ENCODE data around the gene MLLT6.
A peak's percentile ranks its signal among the peaks of the same experiment; 100 is the strongest.

DNA sequence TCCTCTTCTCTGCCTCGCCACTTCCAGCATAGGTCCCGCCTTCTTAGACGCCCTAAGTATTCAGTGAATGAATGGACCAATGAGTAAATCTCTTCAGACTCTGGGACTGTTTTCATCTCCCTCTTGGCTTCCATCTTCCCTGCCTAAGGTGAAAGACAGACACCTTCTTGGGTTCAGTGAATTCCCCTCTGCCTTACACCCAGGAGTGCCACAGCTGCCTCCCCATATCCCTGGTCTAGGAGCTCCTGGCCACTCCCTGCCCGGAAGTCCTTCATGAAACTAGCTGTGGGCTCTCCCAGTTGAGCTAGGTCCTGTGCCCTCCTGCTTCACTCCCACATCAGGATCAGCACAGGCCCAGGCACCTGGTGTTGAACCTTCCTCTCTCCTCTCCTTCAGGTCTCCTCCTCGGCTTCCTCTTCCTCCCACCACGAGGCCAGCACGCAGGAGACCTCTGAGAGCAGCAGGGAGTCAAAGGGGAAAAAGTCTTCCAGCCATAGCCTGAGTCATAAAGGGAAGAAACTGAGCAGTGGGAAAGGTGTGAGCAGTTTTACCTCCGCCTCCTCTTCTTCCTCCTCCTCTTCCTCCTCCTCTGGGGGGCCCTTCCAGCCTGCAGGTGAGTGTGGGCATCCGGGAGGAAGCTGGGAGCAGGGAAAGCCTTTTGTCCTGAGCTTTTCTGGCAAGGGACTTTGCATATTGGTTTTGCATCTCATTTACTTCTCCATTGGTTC is 10.3 kb downstream of the MLLT6 start:
- TF ChIP-seq TBL1XR1 (IDR thresholded peaks at IDR 0.05; ENCODE audit: borderline replicate concordance, low read length, partially characterized antibody) (no peak), ZNF503 (CRISPR knock-in tag; IDR thresholded peaks at IDR 0.05) (no peak), TCF7 (IDR thresholded peaks at IDR 0.05; ENCODE audit: low read depth) (no peak), POLR2A (IDR thresholded peaks at IDR 0.05; ENCODE audit: insufficient read depth in 1 of 2, low read depth in 2 of 2, low read length in 2 of 2) (peak; percentile 20 to 35; a peak in 2 of 4 replicates), GABPA (IDR thresholded peaks at IDR 0.05; ENCODE audit: low read depth, low read length) (no peak), GABPA (CRISPR knock-in tag; IDR thresholded peaks at IDR 0.05; ENCODE audit: low read depth) (no peak), ATF3 (CRISPR knock-in tag; IDR thresholded peaks at IDR 0.05) (no peak), NR2F6 (IDR thresholded peaks at IDR 0.05) (no peak), NR2F6 (CRISPR knock-in tag; IDR thresholded peaks at IDR 0.05) (no peak), MTF2 (CRISPR knock-in tag; IDR thresholded peaks at IDR 0.05; ENCODE audit: borderline replicate concordance) (no peak), JUN (CRISPR knock-in tag; IDR thresholded peaks at IDR 0.05) (no peak), SP1 (IDR thresholded peaks at IDR 0.05) (no peak), SP1 (CRISPR knock-in tag; IDR thresholded peaks at IDR 0.05) (no peak), HMG20B (CRISPR knock-in tag; conservative IDR thresholded peaks at IDR 0.05) (no peak)
- TF ChIP-seq, protein P1, sequence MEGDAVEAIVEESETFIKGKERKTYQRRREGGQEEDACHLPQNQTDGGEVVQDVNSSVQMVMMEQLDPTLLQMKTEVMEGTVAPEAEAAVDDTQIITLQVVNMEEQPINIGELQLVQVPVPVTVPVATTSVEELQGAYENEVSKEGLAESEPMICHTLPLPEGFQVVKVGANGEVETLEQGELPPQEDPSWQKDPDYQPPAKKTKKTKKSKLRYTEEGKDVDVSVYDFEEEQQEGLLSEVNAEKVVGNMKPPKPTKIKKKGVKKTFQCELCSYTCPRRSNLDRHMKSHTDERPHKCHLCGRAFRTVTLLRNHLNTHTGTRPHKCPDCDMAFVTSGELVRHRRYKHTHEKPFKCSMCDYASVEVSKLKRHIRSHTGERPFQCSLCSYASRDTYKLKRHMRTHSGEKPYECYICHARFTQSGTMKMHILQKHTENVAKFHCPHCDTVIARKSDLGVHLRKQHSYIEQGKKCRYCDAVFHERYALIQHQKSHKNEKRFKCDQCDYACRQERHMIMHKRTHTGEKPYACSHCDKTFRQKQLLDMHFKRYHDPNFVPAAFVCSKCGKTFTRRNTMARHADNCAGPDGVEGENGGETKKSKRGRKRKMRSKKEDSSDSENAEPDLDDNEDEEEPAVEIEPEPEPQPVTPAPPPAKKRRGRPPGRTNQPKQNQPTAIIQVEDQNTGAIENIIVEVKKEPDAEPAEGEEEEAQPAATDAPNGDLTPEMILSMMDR (CRISPR knock-in tag; IDR thresholded peaks at IDR 0.05): no peak
- TF ChIP-seq, protein P2, sequence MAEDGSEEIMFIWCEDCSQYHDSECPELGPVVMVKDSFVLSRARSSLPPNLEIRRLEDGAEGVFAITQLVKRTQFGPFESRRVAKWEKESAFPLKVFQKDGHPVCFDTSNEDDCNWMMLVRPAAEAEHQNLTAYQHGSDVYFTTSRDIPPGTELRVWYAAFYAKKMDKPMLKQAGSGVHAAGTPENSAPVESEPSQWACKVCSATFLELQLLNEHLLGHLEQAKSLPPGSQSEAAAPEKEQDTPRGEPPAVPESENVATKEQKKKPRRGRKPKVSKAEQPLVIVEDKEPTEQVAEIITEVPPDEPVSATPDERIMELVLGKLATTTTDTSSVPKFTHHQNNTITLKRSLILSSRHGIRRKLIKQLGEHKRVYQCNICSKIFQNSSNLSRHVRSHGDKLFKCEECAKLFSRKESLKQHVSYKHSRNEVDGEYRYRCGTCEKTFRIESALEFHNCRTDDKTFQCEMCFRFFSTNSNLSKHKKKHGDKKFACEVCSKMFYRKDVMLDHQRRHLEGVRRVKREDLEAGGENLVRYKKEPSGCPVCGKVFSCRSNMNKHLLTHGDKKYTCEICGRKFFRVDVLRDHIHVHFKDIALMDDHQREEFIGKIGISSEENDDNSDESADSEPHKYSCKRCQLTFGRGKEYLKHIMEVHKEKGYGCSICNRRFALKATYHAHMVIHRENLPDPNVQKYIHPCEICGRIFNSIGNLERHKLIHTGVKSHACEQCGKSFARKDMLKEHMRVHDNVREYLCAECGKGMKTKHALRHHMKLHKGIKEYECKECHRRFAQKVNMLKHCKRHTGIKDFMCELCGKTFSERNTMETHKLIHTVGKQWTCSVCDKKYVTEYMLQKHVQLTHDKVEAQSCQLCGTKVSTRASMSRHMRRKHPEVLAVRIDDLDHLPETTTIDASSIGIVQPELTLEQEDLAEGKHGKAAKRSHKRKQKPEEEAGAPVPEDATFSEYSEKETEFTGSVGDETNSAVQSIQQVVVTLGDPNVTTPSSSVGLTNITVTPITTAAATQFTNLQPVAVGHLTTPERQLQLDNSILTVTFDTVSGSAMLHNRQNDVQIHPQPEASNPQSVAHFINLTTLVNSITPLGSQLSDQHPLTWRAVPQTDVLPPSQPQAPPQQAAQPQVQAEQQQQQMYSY (CRISPR knock-in tag; IDR thresholded peaks at IDR 0.05): no peak
- TF ChIP-seq, protein P3, sequence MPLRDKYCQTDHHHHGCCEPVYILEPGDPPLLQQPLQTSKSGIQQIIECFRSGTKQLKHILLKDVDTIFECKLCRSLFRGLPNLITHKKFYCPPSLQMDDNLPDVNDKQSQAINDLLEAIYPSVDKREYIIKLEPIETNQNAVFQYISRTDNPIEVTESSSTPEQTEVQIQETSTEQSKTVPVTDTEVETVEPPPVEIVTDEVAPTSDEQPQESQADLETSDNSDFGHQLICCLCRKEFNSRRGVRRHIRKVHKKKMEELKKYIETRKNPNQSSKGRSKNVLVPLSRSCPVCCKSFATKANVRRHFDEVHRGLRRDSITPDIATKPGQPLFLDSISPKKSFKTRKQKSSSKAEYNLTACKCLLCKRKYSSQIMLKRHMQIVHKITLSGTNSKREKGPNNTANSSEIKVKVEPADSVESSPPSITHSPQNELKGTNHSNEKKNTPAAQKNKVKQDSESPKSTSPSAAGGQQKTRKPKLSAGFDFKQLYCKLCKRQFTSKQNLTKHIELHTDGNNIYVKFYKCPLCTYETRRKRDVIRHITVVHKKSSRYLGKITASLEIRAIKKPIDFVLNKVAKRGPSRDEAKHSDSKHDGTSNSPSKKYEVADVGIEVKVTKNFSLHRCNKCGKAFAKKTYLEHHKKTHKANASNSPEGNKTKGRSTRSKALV (CRISPR knock-in tag; IDR thresholded peaks at IDR 0.05): no peak

All from HepG2 (cell line).